Breast epithelium (tissue), 3 donors: ENCODE data around the gene EXD2.

Experiments
- CTCF ChIP-seq, 3 donors: fragments of 450-650 bp; IDR thresholded peaks; one replicate each; pipeline ENCODE4 v1.5.1; 2016 to 2017; ENCODE audit warnings: antibody characterized with exemption in 3 of 3, mild to moderate bottlenecking in 3 of 3, moderate library complexity in 3 of 3
- POLR2A ChIP-seq: fragments of 450-650 bp; IDR thresholded peaks from one replicate; pipeline ENCODE4 v1.6.1; 2016; ENCODE audit warnings: antibody characterized with exemption, mild to moderate bottlenecking, moderate library complexity

GRCh38 chr14:69153873-69154270 lies 37.4 kb upstream of the EXD2 start:
- TF ChIP-seq CTCF (IDR thresholded peaks at IDR 0.05) (no peak), POLR2A (no peak)
